ENCODE measurements around the gene FTCD. TPM values are rescaled to one million over a fixed set of nuclear protein-coding genes. Genes with fewer than 3 reads are reported as not detected.

FTCD gene
- total and polyA plus RNA-seq, 2 of the 4 experiments (the other 2 are of a cell fraction), result 0.55 TPM; not detected in 1

- no TSS peak for BruUV-seq (replicated peaks)
- H4K5ac ChIP-seq (ENCODE audit: low read depth, low read length), result peak within 1 kb of the TSS; percentile 70
- TF ChIP-seq MXI1 (IDR thresholded peaks at IDR 0.05; ENCODE audit: borderline replicate concordance, low read depth, low read length) (no peak; the same call in 1 of the 2 replicates), RAD21 (IDR thresholded peaks at IDR 0.05; ENCODE audit: low read length) (peak; percentile 45), FOS (IDR thresholded peaks at IDR 0.05; ENCODE audit: low read depth, low read length) (no peak), SMC3 (IDR thresholded peaks at IDR 0.05; ENCODE audit: low read depth, low read length) (peak; percentile 23; the same call in 1 of the 2 replicates), CTCF (conservative IDR thresholded peaks at IDR 0.05; ENCODE audit: low read depth, low read length) (peak; percentile 42), POLR2A (IDR thresholded peaks at IDR 0.05; ENCODE audit: low read depth, low read length) (peak; percentile 94)
- peaks cover 6 to 61% of the 10 kb centered on the region in 2 experiments; a peak in 3 of 4 replicates for H3K79me1 ChIP-seq (ENCODE audit: low read depth in 1 of 2, low read length in 2 of 2)
- H3K9me1 ChIP-seq (ENCODE audit: insufficient read depth, low read length), result peaks cover 27% of the 10 kb centered on the region
- peak within 1 kb of the TSS; percentile 70 for H3K56ac ChIP-seq (ENCODE audit: extremely low read depth, insufficient read depth, low read length)
- H4K20me1 ChIP-seq (ENCODE audit: insufficient read depth, low read length), result peaks cover 31% of the 10 kb centered on the region
- DNase-seq (peak; percentile 71), ATAC-seq (ENCODE audit: low read depth) (peak; percentile 88)
- H3K14ac ChIP-seq (replicated peaks; ENCODE audit: low read depth, low read length), result peak within 1 kb of the TSS; percentile 100
- intact Hi-C loops (cut with micrococcal nuclease), result loop anchor here (2.0 to 5.0 kb wide), 2 partner anchors 100 to 125 kb away; no protein-coding TSS in a partner anchor
- H3K18ac ChIP-seq (ENCODE audit: low read depth, low read length), result peak within 1 kb of the TSS; percentile 83
- H2BK15ac ChIP-seq (ENCODE audit: low read depth, low read length), result peak within 1 kb of the TSS; percentile 100; the same call in 2 of the 3 replicates
- H2BK20ac ChIP-seq (ENCODE audit: low read depth, low read length), result peak within 1 kb of the TSS; percentile 90
- H3K36me3 ChIP-seq (ENCODE audit: control insufficient read depth, insufficient read depth, low read length), result peaks cover 11% of the 10 kb centered on the region
- POLR2A ChIA-PET (ENCODE audit: unreplicated experiment), result no interaction called here
- peak within 1 kb of the TSS; percentile 90 for H2BK120ac ChIP-seq (ENCODE audit: low read depth, low read length)
- H4K91ac ChIP-seq (ENCODE audit: insufficient read depth, low read depth, low read length), result peak within 1 kb of the TSS; percentile 95
- peak within 1 kb of the TSS; percentile 88 for H2BK5ac ChIP-seq (ENCODE audit: low read depth, low read length, poor library complexity, severe bottlenecking)
- in situ Hi-C loops (cut with MboI; ENCODE audit: low sequenced_read_pairs), result no loop called here
- H3K27me3 ChIP-seq (ENCODE audit: control insufficient read depth, insufficient read depth, low read length), result no peaks in the 10 kb centered on the region
- H3K4me1 ChIP-seq (ENCODE audit: control insufficient read depth, insufficient read depth, low read length), result peaks cover 23% of the 10 kb centered on the region
- peak within 1 kb of the TSS; percentile 98 for H3K27ac ChIP-seq (ENCODE audit: insufficient read depth, low read length)
- CTCF ChIA-PET, result no interaction called here
- H3K23ac ChIP-seq (ENCODE audit: low read depth, low read length), result peak within 1 kb of the TSS; percentile 97
- WGBS, 2 experiments (ENCODE audit: extremely low coverage in 2 of 2, insufficient read length in 1 of 2), result 3% methylated on average over 29 of the region's 83 CpGs; no CpG with 5 or more reads in 1 of the 2 experiments
- peaks cover 4% of the 10 kb centered on the region for H3K9me3 ChIP-seq (ENCODE audit: control insufficient read depth, insufficient read depth, low read length)
- dilution Hi-C loops (cut with HindIII; ENCODE audit: low sequenced_read_pairs, unreplicated experiment), result no loop called here
- H2AK5ac ChIP-seq (ENCODE audit: low read depth, low read length), result peak within 1 kb of the TSS; percentile 100
- H3K4me3 ChIP-seq (ENCODE audit: insufficient read depth, low read depth, low read length), result peak within 1 kb of the TSS; percentile 97
- H3K9ac ChIP-seq (ENCODE audit: low read depth, low read length), result peak within 1 kb of the TSS; percentile 97
- H2AK9ac ChIP-seq (replicated peaks; ENCODE audit: low read depth, low read length, poor library complexity), result peak within 1 kb of the TSS; percentile 99
- H2AFZ ChIP-seq (replicated peaks; ENCODE audit: low read length, poor library complexity), result peak within 1 kb of the TSS; percentile 84
- peak within 1 kb of the TSS; percentile 88 for H3K4me2 ChIP-seq (ENCODE audit: low read depth, low read length)
- H3K4ac ChIP-seq (ENCODE audit: low read depth, low read length), result peak within 1 kb of the TSS; percentile 97
- peak within 1 kb of the TSS; percentile 77 to 79 for H4K8ac ChIP-seq (ENCODE audit: low read depth in 2 of 2, low read length in 2 of 2)
Measured at GRCh38 chr21:46097336-46098293, 57.8 kb downstream of the FTCD start, which contains the start of gene COL6A2. Gene COL6A2, plus strand, starts transcription at chr21:46098112.
